ENCODE measurements around the gene TYW5.

- no peak for TF ChIP-seq EZH2 (IDR thresholded peaks at IDR 0.05; ENCODE audit: borderline replicate concordance, low read length)
- no peak for TF ChIP-seq CTCF (IDR thresholded peaks at IDR 0.05; ENCODE audit: low read length)
These were observed 29.5 kb upstream of the TYW5 start for GRCh38 chr2:199984755-199985154.

Measured in OCI-LY1 (cell line).